Stimulated activated CD4-positive, alpha-beta T cell treated with anti-CD3 and anti-CD28 coated beads, Interleukin-1b, Interleukin-23, amount 100 ng/mL, for 4 hours (primary cell): ENCODE data around the gene SCART1.
"Not testable (repeated sequence)": the region's sequence is repeated elsewhere in the genome, so short reads cannot be mapped to it uniquely, and the experiment has no call there.

Experiments
- DNase-seq, 2 donors: peaks; one replicate each; pipeline ENCODE4 v3.0.0-alpha.2; 2020; ENCODE audit warnings: low read depth in 2 of 2

Gene SCART1

GRCh38 chr10:133453516-133454203 lies at the start of gene SCART1:
Gene SCART1, plus strand, starts transcription at chr10:133453945. Its CDS starts 53 bp downstream, at chr10:133453998.
- no peak for DNase-seq

GRCh38 chr10:133405272-133405671 lies 48.5 kb upstream of the SCART1 start:
- no peak for DNase-seq

GRCh38 chr10:133405844-133406527 lies 47.8 kb upstream of the SCART1 start:
- DNase-seq, result no peak

- DNase-seq, result no peak
Measured at GRCh38 chr10:133411523-133412380, 42.0 kb upstream of the SCART1 start.

GRCh38 chr10:133412381-133412711 lies 41.4 kb upstream of the SCART1 start:
- DNase-seq, result no peak

GRCh38 chr10:133414401-133414800 lies 39.3 kb upstream of the SCART1 start:
- not testable (repeated sequence) for DNase-seq

- no peak for DNase-seq
Measured at GRCh38 chr10:133415752-133416151, 38.0 kb upstream of the SCART1 start.

GRCh38 chr10:133418289-133418993 lies 35.3 kb upstream of the SCART1 start:
- no peak for DNase-seq

GRCh38 chr10:133419211-133419950 lies 34.4 kb upstream of the SCART1 start:
- DNase-seq, result no peak

- DNase-seq, result no peak
Measured at GRCh38 chr10:133420028-133420427, 33.7 kb upstream of the SCART1 start.

- DNase-seq, result no peak
Measured at GRCh38 chr10:133420579-133420978, 33.2 kb upstream of the SCART1 start.

- no peak for DNase-seq
Measured at GRCh38 chr10:133421336-133422222, 32.2 kb upstream of the SCART1 start.

GRCh38 chr10:133422223-133422806 lies 31.4 kb upstream of the SCART1 start:
- no peak for DNase-seq

GRCh38 chr10:133422807-133423771 lies 30.7 kb upstream of the SCART1 start:
- DNase-seq, result no peak

- not testable (repeated sequence) for DNase-seq
Measured at GRCh38 chr10:133424102-133424501, 29.6 kb upstream of the SCART1 start.

- DNase-seq, result not testable (repeated sequence)
Measured at GRCh38 chr10:133424601-133425000, 29.1 kb upstream of the SCART1 start, which contains the start of gene SPRN. Gene SPRN, minus strand, starts transcription at chr10:133424625. Its CDS starts 944 bp downstream, at chr10:133423681.

- DNase-seq, result not testable (repeated sequence)
Measured at GRCh38 chr10:133429571-133429970, 24.2 kb upstream of the SCART1 start.

- not testable (repeated sequence) for DNase-seq
Measured at GRCh38 chr10:133431888-133432613, 21.7 kb upstream of the SCART1 start.
